Lower leg skin (tissue), 4 donors: Measurements from ENCODE around the gene ENTPD6. TPM values are rescaled to one million over a fixed set of nuclear protein-coding genes. Genes with fewer than 3 reads are reported as not detected.

ENCODE experiments used
- DNase-seq, 2 donors: peaks; one replicate each; pipeline ENCODE4 v3.0.0-alpha.2; 2019; ENCODE audit warnings: low spot score in 2 of 2
- H3K4me3 ChIP-seq: fragments of 200-600 bp; sonication (generic); 2 replicates; pipeline ENCODE4 v1.5.1; 2017; ENCODE audit warnings: mild to moderate bottlenecking, low read depth; ENCODE audit not compliant: poor library complexity, severe bottlenecking
- CTCF ChIP-seq, 3 donors: fragments of 450-650 bp; IDR thresholded peaks; one replicate each; pipeline ENCODE4 v1.5.1; 2016; ENCODE audit warnings: antibody characterized with exemption in 3 of 3, mild to moderate bottlenecking in 3 of 3, moderate library complexity in 2 of 3
- POLR2A ChIP-seq, 2 donors: fragments of 450-650 bp; IDR thresholded peaks; one replicate each; pipeline ENCODE4 v1.6.1; 2016 to 2017; ENCODE audit warnings: antibody characterized with exemption in 2 of 2, mild to moderate bottlenecking in 1 of 2, moderate library complexity in 1 of 2
- WGBS, 2 donors: methylation state at CpG; one replicate each; pipeline ENCODE4 v1.1.5; 2018; 5-methylcytosine and 5-hydroxymethylcytosine counted together
- intact Hi-C: fragments of 100-400 bp; cut with DNase I; formaldehyde crosslinking; loops from one replicate; pipeline ENCODE4 v1.15.0; 2023; ENCODE audit warnings: low total_unique reads
- total RNA-seq, 4 donors: library from RNA; depleted of rRNA; stranded (reverse); fragments of >200 nt; gene quantifications; one replicate each; pipeline ENCODE4 v1.1.0, GENCODE V29; 2016

Gene ENTPD6
- total RNA-seq, 4 donors from 2014 or later = 37.5 to 59.7 (median 43.0) TPM

GRCh38 chr20:25274481-25274880 is 79.0 kb downstream of the ENTPD6 start:
- peak in 1 of 2 donors; percentile 81 for DNase-seq
- WGBS, 2 donors = 95 to 97% methylated on average over 20 of the region's 20 CpGs
- intact Hi-C loops = no loop called here
- H3K4me3 ChIP-seq = no peak overlapping the region
- TF ChIP-seq POLR2A (IDR thresholded peaks at IDR 0.05) (no peak), CTCF (IDR thresholded peaks at IDR 0.05) (no peak)

GRCh38 chr20:25274891-25275812 is 79.6 kb downstream of the ENTPD6 start:
- 91 to 93% methylated on average over 32 of the region's 32 CpGs for WGBS, 2 donors
- TF ChIP-seq POLR2A (IDR thresholded peaks at IDR 0.05) = no peak
- no peak for TF ChIP-seq CTCF (IDR thresholded peaks at IDR 0.05)

GRCh38 chr20:25275813-25276532 is 80.5 kb downstream of the ENTPD6 start:
- no peak for TF ChIP-seq POLR2A (IDR thresholded peaks at IDR 0.05)
- TF ChIP-seq CTCF (IDR thresholded peaks at IDR 0.05) = no peak
- DNase-seq = peak in 1 of 2 donors; percentile 77
- WGBS, 2 donors = 95 to 96% methylated on average over 20 of the region's 20 CpGs
- H3K4me3 ChIP-seq = no peak overlapping the region
- intact Hi-C loops = no loop called here

More at GRCh38 chr20:25274891-25275812, 79.6 kb downstream of the ENTPD6 start:
- intact Hi-C loops = no loop called here
- DNase-seq = peak in 1 of 2 donors; percentile 67
- H3K4me3 ChIP-seq = no peak overlapping the region

Other genes with a start within 250 kb of the ENTPD6 start
- gene CST7, start 246.4 kb upstream of the ENTPD6 start, total RNA-seq = 1 to 10 TPM in 3 of 4 donors, under 1 TPM in 1; 0.42 to 5.1 (median 1.2) TPM
- gene APMAP, start 203.0 kb upstream of the ENTPD6 start, total RNA-seq = 10 to 100 TPM; 34.4 to 88.7 (median 52.6) TPM
- gene ACSS1, start 137.6 kb upstream of the ENTPD6 start, total RNA-seq = 10 to 100 TPM; 33.7 to 42.3 (median 38.4) TPM
- gene VSX1, start 113.6 kb upstream of the ENTPD6 start, total RNA-seq = not detected
- gene PYGB, start 52.4 kb downstream of the ENTPD6 start, total RNA-seq = 100 to 1,000 TPM in 3 of 4 donors, 10 to 100 TPM in 1; 99.0 to 308 (median 194) TPM
- 100 to 1,000 TPM in 2 of 4 donors, 10 to 100 TPM in 2; 51.7 to 121 (median 103) TPM for gene ABHD12, start 195.1 kb downstream of the ENTPD6 start, total RNA-seq
- 1 to 10 TPM in 3 of 4 donors, under 1 TPM in 1; 0.63 to 2.8 (median 1.4) TPM for gene GINS1, start 212.0 kb downstream of the ENTPD6 start, total RNA-seq